WTC11 (cell line): ENCODE data around the gene SLC5A10.

Source experiments
- CREB1 ChIP-seq: sonication (generic); formaldehyde crosslinking; IDR thresholded peaks from 2 replicates; pipeline ENCODE4 v1.8.0; 2023; ENCODE audit warnings: mild to moderate bottlenecking, missing genetic modification reagents
- CTCF ChIP-seq: fragments of 200-600 bp; IDR thresholded peaks from 2 replicates; pipeline ENCODE4 v1.8.0; 2022; ENCODE audit warnings: antibody characterized with exemption
- E2F1 ChIP-seq: sonication (generic); formaldehyde crosslinking; IDR thresholded peaks from 2 replicates; pipeline ENCODE4 v1.8.0; 2022; ENCODE audit warnings: mild to moderate bottlenecking, missing genetic modification reagents
- E2F5 ChIP-seq: sonication (generic); formaldehyde crosslinking; IDR thresholded peaks from 2 replicates; pipeline ENCODE4 v1.8.1; 2022; ENCODE audit warnings: mild to moderate bottlenecking, moderate library complexity, missing genetic modification reagents
- MYBL2 ChIP-seq: sonication (generic); formaldehyde crosslinking; IDR thresholded peaks from 2 replicates; pipeline ENCODE4 v1.8.1; 2023; ENCODE audit warnings: mild to moderate bottlenecking, moderate library complexity, missing genetic modification reagents
- NR2C2 ChIP-seq: sonication (generic); formaldehyde crosslinking; IDR thresholded peaks from 2 replicates; pipeline ENCODE4 v1.8.0; 2022; ENCODE audit warnings: mild to moderate bottlenecking, missing genetic modification reagents
- TCF7 ChIP-seq: sonication (generic); formaldehyde crosslinking; IDR thresholded peaks from 2 replicates; pipeline ENCODE4 v1.8.0; 2022; ENCODE audit warnings: mild to moderate bottlenecking, low read depth, missing genetic modification reagents, moderate library complexity
- TEAD1 ChIP-seq: sonication (generic); formaldehyde crosslinking; IDR thresholded peaks from 2 replicates; pipeline ENCODE4 v1.8.0; 2022; ENCODE audit warnings: mild to moderate bottlenecking, missing genetic modification reagents
- ZNF138 ChIP-seq: sonication (generic); formaldehyde crosslinking; conservative IDR thresholded peaks from 2 replicates; pipeline ENCODE4 v1.8.1; 2022; ENCODE audit warnings: mild to moderate bottlenecking, moderate library complexity, missing genetic modification reagents
- ZNF532 ChIP-seq: fragments of 250-450 bp; sonication (Bioruptor Pico); IDR thresholded peaks from 2 replicates; pipeline ENCODE4 v1.9.0; 2021; ENCODE audit warnings: mild to moderate bottlenecking, borderline replicate concordance
- TF ChIP-seq, protein P1 (sequence below): sonication (generic); formaldehyde crosslinking; IDR thresholded peaks from 2 replicates; pipeline ENCODE4 v1.8.1; 2022; ENCODE audit warnings: low read depth, mild to moderate bottlenecking, moderate library complexity, missing genetic modification reagents, borderline replicate concordance
- TF ChIP-seq, protein P2 (sequence below): sonication (generic); formaldehyde crosslinking; conservative IDR thresholded peaks from 2 replicates; pipeline ENCODE4 v1.8.1; 2022; ENCODE audit warnings: mild to moderate bottlenecking, missing genetic modification reagents
- TF ChIP-seq, protein P3 (sequence below): sonication (generic); formaldehyde crosslinking; IDR thresholded peaks from 2 replicates; pipeline ENCODE4 v1.8.1; 2023; ENCODE audit warnings: mild to moderate bottlenecking, missing genetic modification reagents, moderate library complexity

- no peak for TF ChIP-seq CTCF
- TF ChIP-seq, protein P1, sequence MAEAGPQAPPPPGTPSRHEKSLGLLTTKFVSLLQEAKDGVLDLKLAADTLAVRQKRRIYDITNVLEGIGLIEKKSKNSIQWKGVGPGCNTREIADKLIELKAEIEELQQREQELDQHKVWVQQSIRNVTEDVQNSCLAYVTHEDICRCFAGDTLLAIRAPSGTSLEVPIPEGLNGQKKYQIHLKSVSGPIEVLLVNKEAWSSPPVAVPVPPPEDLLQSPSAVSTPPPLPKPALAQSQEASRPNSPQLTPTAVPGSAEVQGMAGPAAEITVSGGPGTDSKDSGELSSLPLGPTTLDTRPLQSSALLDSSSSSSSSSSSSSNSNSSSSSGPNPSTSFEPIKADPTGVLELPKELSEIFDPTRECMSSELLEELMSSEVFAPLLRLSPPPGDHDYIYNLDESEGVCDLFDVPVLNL (CRISPR knock-in tag): no peak
- no peak for TF ChIP-seq E2F5 (CRISPR knock-in tag)
- TF ChIP-seq TCF7 (CRISPR knock-in tag): no peak
- TF ChIP-seq CREB1 (CRISPR knock-in tag): no peak
- TF ChIP-seq, protein P2, sequence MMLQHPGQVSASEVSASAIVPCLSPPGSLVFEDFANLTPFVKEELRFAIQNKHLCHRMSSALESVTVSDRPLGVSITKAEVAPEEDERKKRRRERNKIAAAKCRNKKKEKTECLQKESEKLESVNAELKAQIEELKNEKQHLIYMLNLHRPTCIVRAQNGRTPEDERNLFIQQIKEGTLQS (CRISPR knock-in tag): no peak
- TF ChIP-seq, protein P3, sequence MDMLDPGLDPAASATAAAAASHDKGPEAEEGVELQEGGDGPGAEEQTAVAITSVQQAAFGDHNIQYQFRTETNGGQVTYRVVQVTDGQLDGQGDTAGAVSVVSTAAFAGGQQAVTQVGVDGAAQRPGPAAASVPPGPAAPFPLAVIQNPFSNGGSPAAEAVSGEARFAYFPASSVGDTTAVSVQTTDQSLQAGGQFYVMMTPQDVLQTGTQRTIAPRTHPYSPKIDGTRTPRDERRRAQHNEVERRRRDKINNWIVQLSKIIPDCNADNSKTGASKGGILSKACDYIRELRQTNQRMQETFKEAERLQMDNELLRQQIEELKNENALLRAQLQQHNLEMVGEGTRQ (CRISPR knock-in tag): no peak
- no peak for TF ChIP-seq TEAD1
- no peak for TF ChIP-seq ZNF138 (CRISPR knock-in tag)
- TF ChIP-seq E2F1 (CRISPR knock-in tag): no peak
- no peak for TF ChIP-seq MYBL2 (CRISPR knock-in tag)
- TF ChIP-seq NR2C2: no peak
- TF ChIP-seq ZNF532 (CRISPR knock-in tag): no peak
Observed at GRCh38 chr17:18956581-18956980, 4.6 kb downstream of the SLC5A10 start.
